Stomach (tissue), 9 donors: ENCODE data around the gene S100A8. TPM values are rescaled to one million over a fixed set of nuclear protein-coding genes. Genes with fewer than 3 reads are reported as not detected.

Experiments used
- DNase-seq, 2 donors: peaks; one replicate each; pipeline versions ENCODE4 v3.0.0 to v3.0.0-alpha.2; 2013 to 2019
- H3K27ac ChIP-seq, 5 donors: fragments of 200-600 bp in 4 of 5; sonication (generic) in 4 of 5; one replicate each; pipeline ENCODE4 v1.5.1; 2013 to 2019; ENCODE audit warnings: mild to moderate bottlenecking in 1 of 5, moderate library complexity in 1 of 5
- H3K27me3 ChIP-seq, 3 donors: fragments of 200-600 bp; sonication (generic); one replicate each; pipeline ENCODE4 v1.5.1; 2017 to 2019; ENCODE audit warnings: mixed run types in 1 of 3
- H3K36me3 ChIP-seq, 4 donors: fragments of 200-600 bp; sonication (generic); 1 replicate in 3 of 4; 2 replicates in 1 of 4; pipeline ENCODE4 v1.5.1; 2016 to 2019
- H3K4me1 ChIP-seq, 4 donors: fragments of 200-600 bp; sonication (generic); one replicate each; pipeline ENCODE4 v1.5.1; 2016 to 2019
- H3K4me3 ChIP-seq, 4 donors: fragments of 200-600 bp; sonication (generic) in 3 of 4; one replicate each; pipeline ENCODE4 v1.5.1; 2016 to 2019; ENCODE audit warnings: mild to moderate bottlenecking in 1 of 4
- H3K9me3 ChIP-seq, 4 donors: fragments of 200-600 bp; sonication (generic); one replicate each; pipeline ENCODE4 v1.5.1; 2016 to 2019
- EP300 ChIP-seq: sonication (generic); formaldehyde crosslinking; IDR thresholded peaks from one replicate; pipeline ENCODE4 v1.6.1; 2017; ENCODE audit warnings: antibody characterized with exemption
- POLR2A ChIP-seq, 4 donors: fragments of 450-650 bp; IDR thresholded peaks; one replicate each; pipeline ENCODE4 v1.6.1; 2016; ENCODE audit warnings: antibody characterized with exemption in 4 of 4, control low read depth in 2 of 4, mild to moderate bottlenecking in 1 of 4, moderate library complexity in 1 of 4
- POLR2AphosphoS5 ChIP-seq, 3 donors: sonication (generic); formaldehyde crosslinking; IDR thresholded peaks; one replicate each; pipeline ENCODE4 v1.6.1; 2016; ENCODE audit warnings: antibody characterized with exemption in 3 of 3
- WGBS, 5 donors: extraction: QIAGEN DNeasy Blood & Tissue Kit in 3 of 5; methylation state at CpG; one replicate each; pipeline versions ENCODE4 v1.1.5 to v1.1.7; 2013 to 2018; 5-methylcytosine and 5-hydroxymethylcytosine counted together
- intact Hi-C: fragments of 100-400 bp; cut with DNase I; formaldehyde crosslinking; loops from one replicate; pipeline ENCODE4 v1.15.1; 2023; ENCODE audit warnings: low total_unique reads
- polyA plus RNA-seq, 3 donors: library from polyadenylated mRNA; stranded (reverse); fragments of 200-250 nt; gene quantifications; one replicate each; pipeline ENCODE4 v1.2.3, GENCODE V29; 2013
- total RNA-seq, 5 donors: library from RNA; depleted of rRNA; stranded (reverse); fragments of >200 nt; gene quantifications; one replicate each; pipeline versions ENCODE4 v1.1.0 to v1.2.3, GENCODE V29; 2014 to 2016
- TF ChIP-seq, protein P1 (sequence below), 7 experiments: fragments of 450-650 bp in 4 of 7; fragments of 200-600 bp in 3 of 7; sonication (generic) in 3 of 7; IDR thresholded peaks; one replicate each; pipeline ENCODE4 v1.5.1; 2016 to 2019; ENCODE audit warnings: antibody characterized with exemption in 7 of 7, control low read depth in 2 of 7, mild to moderate bottlenecking in 1 of 7
- donor health status: healthy with polysubstance abuse.
- donor health status: Bipolar disorder and iron deficiency.
- donor health status: healthy.

S100A8 gene
- total and polyA plus RNA-seq, 8 donors = 16.8 to 21,822 (median 86.4) TPM; not detected in 1

DNA sequence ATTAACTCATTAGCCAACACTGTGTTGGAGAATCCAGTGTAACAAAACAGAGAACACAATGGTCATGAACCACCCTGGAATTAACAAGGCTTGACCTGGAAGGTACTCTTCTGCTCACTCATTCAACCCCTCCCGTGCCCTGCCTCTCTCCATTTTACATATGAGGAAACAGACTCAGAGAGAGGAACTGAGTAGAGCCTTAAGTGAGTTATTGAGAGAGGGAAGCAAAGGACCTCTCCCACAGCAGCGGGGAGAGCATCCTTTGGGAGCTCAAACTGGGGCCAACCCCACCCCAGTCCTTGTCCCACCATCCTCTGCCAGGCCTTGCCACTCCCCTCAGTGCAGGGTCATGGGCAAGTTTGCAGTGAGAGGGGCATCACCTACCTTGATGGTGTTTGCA lies 16.8 kb downstream of the S100A8 start:
- H3K4me1 ChIP-seq = no peaks in the 10 kb centered on the region
- 50 to 72% (median 61%) methylated on average over 2 of the region's 2 CpGs for WGBS, 5 donors
- no peak overlapping the region for H3K4me3 ChIP-seq
- DNase-seq = no peak
- peak overlapping the region in 2 of 5 donors; percentile 36 to 46 for H3K27ac ChIP-seq
- intact Hi-C loops = no loop called here
- H3K27me3 ChIP-seq = peaks cover 0 to 5% (median 0%) of the 10 kb centered on the region in 3 donors
- no peaks in the 10 kb centered on the region for H3K9me3 ChIP-seq
- H3K36me3 ChIP-seq = no peaks in the 10 kb centered on the region
- TF ChIP-seq, protein P1, sequence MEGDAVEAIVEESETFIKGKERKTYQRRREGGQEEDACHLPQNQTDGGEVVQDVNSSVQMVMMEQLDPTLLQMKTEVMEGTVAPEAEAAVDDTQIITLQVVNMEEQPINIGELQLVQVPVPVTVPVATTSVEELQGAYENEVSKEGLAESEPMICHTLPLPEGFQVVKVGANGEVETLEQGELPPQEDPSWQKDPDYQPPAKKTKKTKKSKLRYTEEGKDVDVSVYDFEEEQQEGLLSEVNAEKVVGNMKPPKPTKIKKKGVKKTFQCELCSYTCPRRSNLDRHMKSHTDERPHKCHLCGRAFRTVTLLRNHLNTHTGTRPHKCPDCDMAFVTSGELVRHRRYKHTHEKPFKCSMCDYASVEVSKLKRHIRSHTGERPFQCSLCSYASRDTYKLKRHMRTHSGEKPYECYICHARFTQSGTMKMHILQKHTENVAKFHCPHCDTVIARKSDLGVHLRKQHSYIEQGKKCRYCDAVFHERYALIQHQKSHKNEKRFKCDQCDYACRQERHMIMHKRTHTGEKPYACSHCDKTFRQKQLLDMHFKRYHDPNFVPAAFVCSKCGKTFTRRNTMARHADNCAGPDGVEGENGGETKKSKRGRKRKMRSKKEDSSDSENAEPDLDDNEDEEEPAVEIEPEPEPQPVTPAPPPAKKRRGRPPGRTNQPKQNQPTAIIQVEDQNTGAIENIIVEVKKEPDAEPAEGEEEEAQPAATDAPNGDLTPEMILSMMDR (IDR thresholded peaks at IDR 0.05) = no peak
- TF ChIP-seq POLR2AphosphoS5 (IDR thresholded peaks at IDR 0.05) = no peak
- TF ChIP-seq POLR2A (IDR thresholded peaks at IDR 0.05) = no peak
- no peak for TF ChIP-seq EP300

DNA sequence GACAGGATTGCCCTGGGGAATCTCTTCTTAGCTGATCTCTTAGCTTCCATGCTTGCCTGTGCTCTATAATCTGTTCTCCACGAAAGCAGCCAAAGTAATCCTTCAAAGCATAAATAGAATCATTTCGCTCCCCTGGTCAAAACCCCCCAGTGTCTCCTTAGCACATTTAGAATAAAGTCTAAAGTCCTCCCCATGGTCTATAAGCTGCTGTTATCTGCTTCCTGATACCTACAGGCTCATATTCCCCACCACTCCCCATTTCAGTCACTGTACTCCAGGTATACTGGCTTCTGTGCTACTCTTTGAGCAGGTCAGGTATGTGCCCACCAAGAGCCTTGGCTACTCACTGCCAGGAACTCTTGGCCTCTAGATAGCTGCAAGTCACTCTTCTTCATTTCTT lies 18.3 kb downstream of the S100A8 start:
- Histone ChIP-seq H3K27me3 (peaks cover 0 to 7% (median 0%) of the 10 kb centered on the region in 3 donors), H3K4me3 (no peak overlapping the region), H3K4me1 (no peaks in the 10 kb centered on the region), H3K36me3 (no peaks in the 10 kb centered on the region), H3K27ac (no peak overlapping the region), H3K9me3 (no peaks in the 10 kb centered on the region)
- DNase-seq = no peak
- TF ChIP-seq POLR2AphosphoS5 (IDR thresholded peaks at IDR 0.05) = no peak
- TF ChIP-seq, protein P1 (IDR thresholded peaks at IDR 0.05) = no peak
- WGBS, 5 donors = 68 to 84% (median 75%) methylated on average over 2 of the region's 2 CpGs
- intact Hi-C loops = no loop called here

DNA sequence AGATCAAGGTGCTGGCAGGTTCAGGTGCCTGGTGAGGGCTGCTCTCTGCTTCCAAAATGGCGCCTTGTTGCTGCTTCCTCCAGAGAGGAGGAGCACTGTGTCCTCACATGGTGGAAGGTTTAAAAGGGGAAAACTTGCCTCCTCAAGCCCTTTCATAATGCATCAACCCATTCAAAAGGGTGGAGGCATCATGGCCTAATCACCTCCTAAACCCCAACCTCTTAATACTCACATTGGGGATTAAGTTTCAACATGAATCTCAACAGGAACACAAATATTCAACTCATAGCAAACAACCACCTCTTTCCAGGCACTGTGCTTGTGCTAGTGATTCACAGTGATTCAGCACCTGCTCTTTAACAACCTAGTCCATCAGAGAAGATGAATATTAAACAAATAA lies 19.6 kb downstream of the S100A8 start:
- WGBS, 5 donors = 70 to 100% (median 97%) methylated on average over 1 of the region's 1 CpG
- intact Hi-C loops = no loop called here

DNA sequence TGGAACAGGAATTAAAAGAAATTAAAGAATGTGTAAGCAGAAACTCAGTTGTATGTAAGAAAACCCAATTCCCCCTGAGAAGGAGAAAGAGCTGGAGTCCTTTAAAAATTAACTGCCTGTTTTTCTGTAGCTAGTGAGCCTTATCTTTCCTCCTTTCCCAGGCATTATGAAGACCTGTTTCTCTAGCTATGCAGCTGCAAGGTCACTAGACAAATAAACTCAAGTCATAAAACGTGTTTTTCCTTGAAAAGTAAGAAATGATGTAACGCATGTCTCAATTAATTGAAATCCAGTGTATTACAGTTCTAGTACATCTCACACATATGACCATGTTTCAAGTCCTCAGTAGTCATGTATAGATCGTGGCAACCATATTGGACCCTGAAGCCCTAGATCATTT lies 20.7 kb downstream of the S100A8 start:
- Histone ChIP-seq H3K4me3 (no peak overlapping the region), H3K4me1 (no peaks in the 10 kb centered on the region), H3K36me3 (no peaks in the 10 kb centered on the region), H3K9me3 (no peaks in the 10 kb centered on the region), H3K27ac (no peak overlapping the region), H3K27me3 (peaks cover 0 to 12% (median 5%) of the 10 kb centered on the region in 3 donors)
- WGBS, 5 donors = 47 to 61% (median 55%) methylated on average over 3 of the region's 3 CpGs
- intact Hi-C loops = no loop called here
- no peak for DNase-seq
- TF ChIP-seq EP300 = no peak
- no peak for TF ChIP-seq POLR2A (IDR thresholded peaks at IDR 0.05)
- no peak for TF ChIP-seq POLR2AphosphoS5 (IDR thresholded peaks at IDR 0.05)
- TF ChIP-seq, protein P1 (IDR thresholded peaks at IDR 0.05) = no peak

More for the DNA sequence above, 19.6 kb downstream of the S100A8 start:
- Histone ChIP-seq H3K27ac (no peak overlapping the region), H3K4me1 (no peaks in the 10 kb centered on the region), H3K9me3 (no peaks in the 10 kb centered on the region), H3K27me3 (peaks cover 0 to 7% (median 0%) of the 10 kb centered on the region in 3 donors), H3K36me3 (no peaks in the 10 kb centered on the region), H3K4me3 (no peak overlapping the region)
- DNase-seq = no peak
- TF ChIP-seq, protein P1 (IDR thresholded peaks at IDR 0.05) = no peak
- TF ChIP-seq EP300 = no peak
- no peak for TF ChIP-seq POLR2A (IDR thresholded peaks at IDR 0.05)
- TF ChIP-seq POLR2AphosphoS5 (IDR thresholded peaks at IDR 0.05) = no peak
